Erythroblast (primary cell): Measurements from ENCODE around the gene IRF3.

Experiments used
- GATA1 ChIP-seq: IDR thresholded peaks from 2 replicates; pipeline ENCODE4 v1.6.1; 2011; ENCODE audit warnings: low read depth, mild to moderate bottlenecking, control low read depth, low read length, moderate library complexity
- POLR2A ChIP-seq: IDR thresholded peaks from 2 replicates; pipeline ENCODE4 v1.6.1; 2011; ENCODE audit warnings: mild to moderate bottlenecking, low read length

GRCh38 chr19:49637821-49638738, 27.6 kb downstream of the IRF3 start:
- TF ChIP-seq POLR2A, result no peak
- no peak for TF ChIP-seq GATA1
